SK-MEL-5 (cell line): Measurements from ENCODE around the gene RPS18. TPM values are rescaled to one million over a fixed set of nuclear protein-coding genes. Genes with fewer than 3 reads are reported as not detected.
A peak's percentile ranks its signal among the peaks of the same experiment; 100 is the strongest.
"Not testable (repeated sequence)": the region's sequence is repeated elsewhere in the genome, so short reads cannot be mapped to it uniquely, and the experiment has no call there.

ENCODE experiments used
- DNase-seq: peaks from one replicate; pipeline ENCODE4 v3.0.0-alpha.2; 2016; ENCODE audit warnings: low read depth, low spot score
- in situ Hi-C: cut with HindIII; loops from 2 replicates; pipeline ENCODE4 v1.10.0; 2016; ENCODE audit warnings: low sequenced_read_pairs, high pct_unique_total_duplicates, low pct_unique_long_range_greater_than_20kb
- polyA plus RNA-seq, 2 experiments: library from polyadenylated mRNA; depleted of rRNA; stranded (reverse); fragments of >200 nt; gene quantifications; 2 replicates each; pipeline ENCODE4 v1.2.3, GENCODE V29; 2015
- total RNA-seq: library from RNA; depleted of rRNA; stranded (reverse); fragments of >200 nt; shearing (Covaris generic); gene quantifications from 2 replicates; pipeline ENCODE4 v1.2.3, GENCODE V29; 2014; rRNA removed

The RPS18 gene
- 4,185 and 4,422 TPM in 2 replicates for total RNA-seq
- 2,277 and 3,149 TPM in 2 replicates for polyA plus RNA-seq (2015; cell fraction: cytosol; rRNA removed)
- polyA plus RNA-seq (2015; cell fraction: nucleus; rRNA removed) = 464 and 696 TPM in 2 replicates

- DNase-seq = peak; percentile 99
Measured at GRCh38 chr6:33271468-33272274, at the start of gene RPS18, which contains the start of gene VPS52. Gene RPS18 (plus strand): TSS chr6:33272075. CDS start chr6:33272120, 45 bp downstream. Gene VPS52 (minus strand): TSS chr6:33271876. CDS start chr6:33271675, 201 bp downstream.

GRCh38 chr6:33226503-33227120 is 45.3 kb upstream of the RPS18 start:
- in situ Hi-C loops, DNase-seq: not testable (repeated sequence)

More at GRCh38 chr6:33271468-33272274, at the start of gene RPS18, which contains the start of gene VPS52:
- in situ Hi-C loops = no loop called here

- DNase-seq = no peak
- in situ Hi-C loops = no loop called here
Measured at GRCh38 chr6:33235221-33235634, 36.6 kb upstream of the RPS18 start.

- in situ Hi-C loops = no loop called here
- DNase-seq = no peak
Measured at GRCh38 chr6:33236328-33236727, 35.5 kb upstream of the RPS18 start.

- no peak for DNase-seq
- in situ Hi-C loops = no loop called here
Measured at GRCh38 chr6:33236852-33237251, 35.0 kb upstream of the RPS18 start.

- no peak for DNase-seq
- in situ Hi-C loops = no loop called here
Measured at GRCh38 chr6:33237741-33238140, 34.1 kb upstream of the RPS18 start.

- in situ Hi-C loops = no loop called here
- no peak for DNase-seq
Measured at GRCh38 chr6:33241968-33242367, 29.9 kb upstream of the RPS18 start.

GRCh38 chr6:33243476-33243875 is 28.4 kb upstream of the RPS18 start:
- no peak for DNase-seq
- in situ Hi-C loops = no loop called here

- in situ Hi-C loops = no loop called here
- DNase-seq = peak; percentile 88
Measured at GRCh38 chr6:33247977-33248642, 23.8 kb upstream of the RPS18 start.

- in situ Hi-C loops = no loop called here
- DNase-seq = no peak
Measured at GRCh38 chr6:33248643-33248931, 23.3 kb upstream of the RPS18 start.

GRCh38 chr6:33248932-33249731 is 22.7 kb upstream of the RPS18 start:
- DNase-seq = peak; percentile 99
- in situ Hi-C loops = no loop called here

- in situ Hi-C loops = no loop called here
- DNase-seq = no peak
Measured at GRCh38 chr6:33249732-33250630, 21.9 kb upstream of the RPS18 start.

- DNase-seq = no peak
- in situ Hi-C loops = no loop called here
Measured at GRCh38 chr6:33250731-33251130, 21.1 kb upstream of the RPS18 start.

- no peak for DNase-seq
- in situ Hi-C loops = no loop called here
Measured at GRCh38 chr6:33251395-33252012, 20.4 kb upstream of the RPS18 start.

GRCh38 chr6:33252759-33253158 is 19.1 kb upstream of the RPS18 start:
- DNase-seq = no peak
- in situ Hi-C loops = no loop called here

GRCh38 chr6:33254591-33254990 is 17.3 kb upstream of the RPS18 start:
- in situ Hi-C loops = no loop called here

More at GRCh38 chr6:33254591-33254990, 17.3 kb upstream of the RPS18 start:
- DNase-seq = no peak
